ENCODE results near the gene MAGEE2.
"Not testable (repeated sequence)": the region's sequence is repeated elsewhere in the genome, so short reads cannot be mapped to it uniquely, and the experiment has no call there.

MAGEE2 gene

GRCh38 chrX:75784680-75785491 is at the start of gene MAGEE2:
MAGEE2 (minus strand) TSS chrX:75785254; CDS start chrX:75785051, 203 bp downstream.
- Histone ChIP-seq H3K4me3 (ENCODE audit: low read length) (no peak within 1 kb of the TSS), H3K9me3 (ENCODE audit: control insufficient read depth, insufficient read depth, low read length) (no peaks in the 10 kb centered on the region), H3K27me3 (ENCODE audit: control insufficient read depth, insufficient read depth, low read length) (no peaks in the 10 kb centered on the region), H3K27ac (ENCODE audit: low read length) (no peak within 1 kb of the TSS), H3K4me1 (ENCODE audit: control insufficient read depth, insufficient read depth, low read length) (no peaks in the 10 kb centered on the region), H3K36me3 (ENCODE audit: control insufficient read depth, insufficient read depth, low read length) (no peaks in the 10 kb centered on the region)
- WGBS (ENCODE audit: insufficient coverage, insufficient read length): no CpG with 5 or more reads among the region's 36 CpGs
- DNase-seq (ENCODE audit: low read depth, low spot score): no peak

- H3K4me1 ChIP-seq (ENCODE audit: control insufficient read depth, insufficient read depth, low read length): no peaks in the 10 kb centered on the region
- H3K4me3 ChIP-seq (ENCODE audit: low read length): no peak overlapping the region
- H3K36me3 ChIP-seq (ENCODE audit: control insufficient read depth, insufficient read depth, low read length): no peaks in the 10 kb centered on the region
- no peak for DNase-seq (ENCODE audit: low read depth, low spot score)
- H3K9me3 ChIP-seq (ENCODE audit: control insufficient read depth, insufficient read depth, low read length): no peaks in the 10 kb centered on the region
- no CpG with 5 or more reads among the region's 5 CpGs for WGBS (ENCODE audit: insufficient coverage, insufficient read length)
- H3K27ac ChIP-seq (ENCODE audit: low read length): no peak overlapping the region
- no peaks in the 10 kb centered on the region for H3K27me3 ChIP-seq (ENCODE audit: control insufficient read depth, insufficient read depth, low read length)
Measured at GRCh38 chrX:75786290-75786689, 1.2 kb upstream of the MAGEE2 start.

- H3K27me3 ChIP-seq (ENCODE audit: control insufficient read depth, insufficient read depth, low read length): no peaks in the 10 kb centered on the region
- no peak overlapping the region for H3K27ac ChIP-seq (ENCODE audit: low read length)
- DNase-seq (ENCODE audit: low read depth, low spot score): no peak
- H3K9me3 ChIP-seq (ENCODE audit: control insufficient read depth, insufficient read depth, low read length): no peaks in the 10 kb centered on the region
- no CpG with 5 or more reads among the region's 15 CpGs for WGBS (ENCODE audit: insufficient coverage, insufficient read length)
- H3K4me3 ChIP-seq (ENCODE audit: low read length): no peak overlapping the region
- H3K36me3 ChIP-seq (ENCODE audit: control insufficient read depth, insufficient read depth, low read length): no peaks in the 10 kb centered on the region
- no peaks in the 10 kb centered on the region for H3K4me1 ChIP-seq (ENCODE audit: control insufficient read depth, insufficient read depth, low read length)
Measured at GRCh38 chrX:75781611-75782010, 3.4 kb downstream of the MAGEE2 start.

- not testable (repeated sequence) for H3K36me3 ChIP-seq (ENCODE audit: control insufficient read depth, insufficient read depth, low read length); H3K9me3 ChIP-seq (ENCODE audit: control insufficient read depth, insufficient read depth, low read length); H3K4me1 ChIP-seq (ENCODE audit: control insufficient read depth, insufficient read depth, low read length); H3K4me3 ChIP-seq (ENCODE audit: low read length); DNase-seq (ENCODE audit: low read depth, low spot score); H3K27me3 ChIP-seq (ENCODE audit: control insufficient read depth, insufficient read depth, low read length); H3K27ac ChIP-seq (ENCODE audit: low read length)
- no CpG with 5 or more reads among the region's 5 CpGs for WGBS (ENCODE audit: insufficient coverage, insufficient read length)
Measured at GRCh38 chrX:75768063-75768462, 17.0 kb downstream of the MAGEE2 start.

- no peaks in the 10 kb centered on the region for H3K36me3 ChIP-seq (ENCODE audit: control insufficient read depth, insufficient read depth, low read length)
- H3K27ac ChIP-seq (ENCODE audit: low read length): no peak overlapping the region
- DNase-seq (ENCODE audit: low read depth, low spot score): no peak
- H3K27me3 ChIP-seq (ENCODE audit: control insufficient read depth, insufficient read depth, low read length): no peaks in the 10 kb centered on the region
- H3K4me3 ChIP-seq (ENCODE audit: low read length): no peak overlapping the region
- WGBS (ENCODE audit: insufficient coverage, insufficient read length): no CpG with 5 or more reads among the region's 2 CpGs
- no peaks in the 10 kb centered on the region for H3K4me1 ChIP-seq (ENCODE audit: control insufficient read depth, insufficient read depth, low read length)
- no peaks in the 10 kb centered on the region for H3K9me3 ChIP-seq (ENCODE audit: control insufficient read depth, insufficient read depth, low read length)
Measured at GRCh38 chrX:75748431-75748830, 36.6 kb downstream of the MAGEE2 start.

- H3K27me3 ChIP-seq (ENCODE audit: control insufficient read depth, insufficient read depth, low read length): no peaks in the 10 kb centered on the region
- no peaks in the 10 kb centered on the region for H3K36me3 ChIP-seq (ENCODE audit: control insufficient read depth, insufficient read depth, low read length)
- DNase-seq (ENCODE audit: low read depth, low spot score): no peak
- H3K9me3 ChIP-seq (ENCODE audit: control insufficient read depth, insufficient read depth, low read length): no peaks in the 10 kb centered on the region
- WGBS (ENCODE audit: insufficient coverage, insufficient read length): no CpG with 5 or more reads among the region's 54 CpGs
- no peak overlapping the region for H3K27ac ChIP-seq (ENCODE audit: low read length)
- H3K4me3 ChIP-seq (ENCODE audit: low read length): peak overlapping the region; percentile 62; the same call in 1 of the 2 replicates
- no peaks in the 10 kb centered on the region for H3K4me1 ChIP-seq (ENCODE audit: control insufficient read depth, insufficient read depth, low read length)
Measured at GRCh38 chrX:75746891-75747639, 38.0 kb downstream of the MAGEE2 start.
